Measurements from ENCODE around the gene ACIN1. TPM values are rescaled to one million over a fixed set of nuclear protein-coding genes. Genes with fewer than 3 reads are reported as not detected.

Gene ACIN1
- total RNA-seq, 1 experiment from 2014 or later: 69.7 TPM

DNA sequence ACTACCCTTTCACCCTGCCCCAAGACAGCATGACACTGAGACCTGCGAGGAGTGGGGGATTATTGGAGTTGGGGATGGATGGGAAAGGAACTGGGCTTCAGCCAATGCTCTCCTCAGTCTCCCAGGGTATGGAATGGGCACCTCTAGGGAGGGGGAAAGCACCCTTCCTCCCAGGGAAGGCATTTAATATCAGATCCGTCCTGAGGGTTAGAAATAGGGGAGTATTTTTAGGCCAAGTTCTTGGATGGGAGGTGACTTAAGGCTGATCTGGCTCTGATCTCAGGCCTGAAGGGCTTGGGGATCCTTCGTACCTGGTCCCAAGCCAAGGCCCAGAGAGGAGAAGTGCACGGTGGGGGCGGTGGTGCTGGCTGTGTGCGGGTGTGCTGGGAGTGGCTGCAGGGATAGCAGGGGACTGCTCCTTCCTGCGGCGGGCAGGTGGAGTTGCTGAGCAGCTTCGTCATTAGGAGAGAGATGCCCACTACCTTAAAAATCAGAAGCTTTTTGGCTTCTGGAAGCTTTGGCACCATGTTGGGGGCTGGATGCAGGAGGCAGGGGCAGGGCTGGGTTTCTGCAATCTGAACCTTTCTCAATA is 31.1 kb upstream of the ACIN1 start:
- no peak for DNase-seq (ENCODE audit: low read depth, low spot score)
- in situ Hi-C loops (cut with HindIII; ENCODE audit: low pct_unique_long_range_greater_than_20kb, low sequenced_read_pairs): no loop called here

DNA sequence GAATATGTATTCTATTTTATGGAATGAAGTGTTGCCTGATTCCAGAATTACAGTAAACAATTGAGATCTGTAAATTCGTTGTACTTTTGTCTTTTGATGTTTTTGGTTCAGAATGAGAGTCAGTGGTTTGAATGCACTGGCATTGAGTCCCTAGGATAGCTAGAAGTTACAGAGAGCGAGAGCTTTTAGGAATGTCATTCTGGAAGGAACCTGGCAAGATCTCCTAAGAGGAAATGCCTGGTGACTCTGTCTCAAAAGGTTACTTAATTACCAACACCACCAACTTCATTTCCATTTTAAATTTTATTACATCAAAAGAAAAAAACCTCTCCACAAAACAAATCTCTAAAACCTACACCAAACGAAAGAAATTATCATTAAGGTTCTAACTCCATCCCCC is 30.1 kb upstream of the ACIN1 start:
- DNase-seq (ENCODE audit: low read depth, low spot score): no peak
- in situ Hi-C loops (cut with HindIII; ENCODE audit: low pct_unique_long_range_greater_than_20kb, low sequenced_read_pairs): no loop called here

DNA sequence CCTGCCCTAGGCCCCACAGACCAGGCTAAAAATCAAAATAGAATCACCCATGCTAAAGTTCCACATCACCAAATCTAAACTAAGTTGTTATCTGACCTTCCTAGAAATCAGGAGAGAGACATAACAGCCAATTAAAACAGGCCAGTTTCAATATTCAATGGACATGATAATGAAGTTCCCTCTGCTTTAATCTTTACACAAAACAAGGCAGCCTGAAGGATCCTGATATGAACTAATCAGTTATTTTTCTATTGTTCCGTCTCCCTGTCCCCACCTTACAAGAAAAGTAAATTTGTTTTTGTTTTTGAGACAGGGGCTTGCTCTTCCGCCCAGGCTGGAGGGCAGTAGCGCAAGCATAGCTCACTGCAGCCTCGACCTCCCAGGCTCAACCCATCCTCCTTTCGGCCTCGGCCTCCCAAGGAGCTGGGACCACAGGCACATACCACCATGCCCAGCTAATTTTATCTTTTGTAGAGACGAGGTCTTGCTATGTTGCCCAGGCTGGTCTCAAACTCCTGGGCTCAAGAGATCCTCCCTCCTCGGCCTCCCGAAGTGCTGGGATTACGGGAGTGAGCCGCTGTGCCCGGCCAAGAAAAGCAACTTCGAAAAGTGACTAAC is 29.5 kb upstream of the ACIN1 start:
- no peak for DNase-seq (ENCODE audit: low read depth, low spot score)
- in situ Hi-C loops (cut with HindIII; ENCODE audit: low pct_unique_long_range_greater_than_20kb, low sequenced_read_pairs): no loop called here

DNA sequence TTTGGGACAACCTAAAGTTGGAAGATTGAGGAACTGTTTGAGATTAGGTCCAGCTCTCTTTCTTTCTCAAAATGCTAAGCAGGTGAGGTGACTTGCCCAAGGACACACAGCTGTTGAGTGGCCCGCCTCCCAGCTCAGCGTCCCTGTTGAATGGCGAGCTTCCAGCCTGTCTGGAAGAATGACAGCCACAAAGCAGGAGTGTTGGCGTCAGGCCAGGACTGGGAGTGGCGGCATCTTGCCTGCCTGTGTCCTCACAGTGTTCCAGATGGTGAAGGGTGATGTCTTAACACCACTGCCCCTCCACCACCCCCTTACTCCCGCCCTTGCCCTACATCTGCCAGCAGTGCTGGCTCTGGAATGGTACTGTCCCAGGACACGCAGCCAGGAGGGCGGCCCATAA is 28.5 kb upstream of the ACIN1 start:
- no peak for DNase-seq (ENCODE audit: low read depth, low spot score)
- in situ Hi-C loops (cut with HindIII; ENCODE audit: low pct_unique_long_range_greater_than_20kb, low sequenced_read_pairs): no loop called here

DNA sequence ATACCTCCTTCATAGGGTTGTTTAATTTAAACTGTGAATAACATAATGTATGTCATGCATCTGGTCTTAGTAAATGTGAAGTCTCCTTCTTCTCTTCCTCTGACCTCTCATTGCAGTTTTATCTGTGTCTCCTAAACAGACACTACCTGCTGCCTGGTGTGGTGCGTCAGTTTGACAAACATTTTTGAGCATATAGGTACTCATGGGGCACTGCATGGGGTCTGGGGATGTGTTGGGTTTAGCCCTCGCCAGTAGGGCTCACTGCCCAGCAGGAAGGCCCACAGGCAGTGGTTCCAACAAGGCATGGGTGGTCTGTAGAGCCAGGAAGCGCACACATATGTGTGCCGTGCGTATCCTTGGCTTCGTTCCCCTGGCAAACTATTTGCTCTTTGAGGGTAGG is 27.1 kb upstream of the ACIN1 start:
- in situ Hi-C loops (cut with HindIII; ENCODE audit: low pct_unique_long_range_greater_than_20kb, low sequenced_read_pairs): no loop called here
- no peak for DNase-seq (ENCODE audit: low read depth, low spot score)

DNA sequence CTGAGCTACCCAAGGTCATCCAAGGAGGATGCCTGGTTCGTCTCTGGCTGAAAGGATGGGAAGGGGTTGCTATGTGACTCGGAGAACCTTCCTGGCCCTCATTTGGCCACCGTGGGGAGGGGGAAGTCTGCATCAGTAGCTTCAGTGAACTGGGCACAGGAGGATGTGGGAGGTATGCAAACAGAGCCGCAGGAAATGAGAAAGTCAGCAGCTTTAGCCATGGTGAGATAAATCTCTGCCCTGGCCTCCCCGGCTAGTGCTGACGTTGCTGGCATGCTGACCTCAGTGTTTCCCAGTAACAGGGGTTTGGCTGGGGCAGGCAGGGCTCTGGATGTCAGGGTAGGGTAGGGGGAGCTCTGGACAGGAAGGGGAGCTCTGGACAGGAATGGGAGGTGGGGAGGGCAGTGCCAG is 26.4 kb upstream of the ACIN1 start:
- in situ Hi-C loops (cut with HindIII; ENCODE audit: low pct_unique_long_range_greater_than_20kb, low sequenced_read_pairs): no loop called here
- DNase-seq (ENCODE audit: low read depth, low spot score): no peak

DNA sequence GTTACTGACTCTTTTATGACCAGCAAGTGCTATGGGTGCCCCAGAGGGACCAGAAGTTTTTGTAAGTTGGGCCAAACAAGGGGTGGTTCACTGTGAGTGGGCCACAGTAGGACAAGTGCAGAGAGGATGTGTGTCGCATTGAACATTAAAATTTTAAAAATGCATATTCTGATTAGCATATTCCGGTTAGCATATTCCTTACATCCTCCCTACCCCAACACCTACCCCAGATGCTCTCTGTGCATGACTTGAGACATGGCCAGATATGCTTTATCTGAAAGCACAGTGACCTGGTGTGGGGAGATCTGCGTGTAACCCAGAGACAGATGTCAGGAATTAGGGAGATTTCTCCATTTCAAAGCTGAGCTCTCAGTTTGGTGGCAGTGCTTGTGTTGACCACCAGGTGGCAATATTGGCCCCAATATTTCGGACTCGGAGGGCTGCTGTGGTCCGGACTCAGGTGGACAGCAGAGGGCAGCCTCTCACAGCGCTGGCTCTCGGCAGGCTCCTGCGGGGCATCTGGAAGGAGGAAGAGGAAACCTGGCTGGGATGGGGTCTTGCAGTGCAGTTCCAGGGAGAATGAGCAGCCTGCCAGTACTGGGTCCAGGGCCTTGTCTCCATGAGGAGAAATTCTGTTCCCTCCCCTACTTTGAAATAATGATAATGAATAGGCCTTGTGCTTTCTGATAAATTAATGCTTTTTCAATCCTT is 25.8 kb upstream of the ACIN1 start:
- peak; percentile 88 for DNase-seq (ENCODE audit: low read depth, low spot score)
- in situ Hi-C loops (cut with HindIII; ENCODE audit: low pct_unique_long_range_greater_than_20kb, low sequenced_read_pairs): no loop called here

DNA sequence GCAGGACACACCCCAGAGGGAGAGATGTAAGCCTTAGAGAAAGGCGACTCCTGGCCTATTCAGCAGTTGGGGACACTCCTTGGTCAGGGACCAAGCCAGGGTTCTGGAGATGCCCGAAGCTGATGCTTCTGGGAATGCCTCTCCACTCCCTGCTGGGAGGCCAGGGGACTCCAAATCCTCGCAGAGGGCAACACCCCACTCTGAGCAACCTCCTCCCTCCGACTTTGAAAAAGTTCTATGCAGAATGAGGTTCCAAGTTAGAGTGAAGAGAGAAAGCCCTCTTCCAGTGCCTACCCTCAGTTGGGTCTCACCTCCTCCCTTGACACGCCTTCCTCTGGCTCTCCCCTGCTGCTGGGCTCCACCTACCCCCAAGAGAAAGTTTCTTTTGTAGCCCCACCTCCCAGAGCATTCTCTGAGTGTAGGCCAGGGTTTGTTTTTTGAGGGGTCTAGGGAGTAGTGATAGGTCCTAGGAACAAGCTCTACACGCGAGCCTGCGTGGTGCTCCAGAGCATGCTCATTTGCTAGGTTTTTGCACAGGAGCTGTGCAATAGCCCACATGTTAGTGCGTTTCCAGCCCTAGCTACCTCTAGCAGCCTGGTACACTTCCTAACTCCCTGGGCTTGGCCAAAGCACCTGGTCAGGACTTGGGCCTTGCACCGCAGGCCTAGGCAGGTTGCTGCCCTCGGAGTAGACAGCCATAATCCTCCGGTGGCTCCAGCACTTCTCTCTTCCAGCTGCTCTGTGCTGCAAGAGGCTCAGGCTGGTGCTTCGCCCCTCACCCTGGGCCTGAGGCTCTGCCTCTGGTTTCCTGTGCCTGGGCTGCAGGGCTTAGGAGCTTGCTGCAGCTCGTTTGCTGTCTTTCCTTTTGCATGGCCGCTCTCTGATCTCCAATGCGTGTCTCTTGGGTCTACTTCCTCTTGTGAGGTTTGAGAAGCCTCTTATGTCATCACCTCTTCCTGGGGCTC is 24.7 kb upstream of the ACIN1 start:
- in situ Hi-C loops (cut with HindIII; ENCODE audit: low pct_unique_long_range_greater_than_20kb, low sequenced_read_pairs): no loop called here
- DNase-seq (ENCODE audit: low read depth, low spot score): no peak

DNA sequence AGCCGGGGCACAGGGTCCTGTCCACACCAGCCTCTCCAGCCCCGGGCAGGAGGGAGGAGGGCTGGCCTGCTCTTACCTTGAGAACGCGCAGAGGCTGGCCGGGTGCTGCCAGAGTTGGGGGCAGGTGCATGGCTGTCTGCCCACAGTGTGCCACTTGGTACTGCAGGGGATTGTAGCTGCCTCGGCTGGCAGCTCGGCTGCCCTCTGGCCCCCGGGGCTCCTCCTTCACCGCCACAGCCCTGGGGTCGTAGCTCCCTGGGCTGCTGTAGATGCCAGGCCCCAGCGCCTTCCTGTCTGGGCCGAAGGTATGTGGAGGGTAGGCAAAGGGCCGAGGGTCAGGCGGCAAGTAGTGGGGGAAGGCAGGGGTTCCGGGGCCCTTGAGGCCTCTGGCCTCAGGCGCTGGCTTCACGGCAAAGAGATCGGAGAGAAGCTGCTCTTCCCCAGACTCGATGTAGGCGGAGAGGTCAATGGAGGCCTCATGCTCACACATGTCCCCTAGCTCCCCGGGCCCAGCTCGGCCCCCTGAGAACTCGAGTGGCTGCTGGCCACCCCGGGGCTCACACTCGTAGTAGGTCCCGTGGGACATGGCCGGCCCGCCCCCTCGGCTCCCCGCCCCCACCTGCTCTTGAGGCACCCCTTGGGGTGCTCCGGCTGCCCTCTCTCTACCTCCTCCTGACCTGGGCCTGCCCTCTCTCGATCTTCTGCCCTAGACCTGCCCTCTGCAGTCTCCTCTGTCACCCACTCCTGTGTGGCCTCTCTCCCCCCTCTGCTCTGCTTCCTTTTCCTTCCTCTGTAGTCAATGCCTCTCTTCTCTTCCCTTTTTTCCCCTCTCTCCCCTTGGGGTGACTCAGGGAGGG is 23.8 kb upstream of the ACIN1 start, which contains the start of gene CEBPE:
CEBPE (minus strand) TSS at position 750 of the 857 bp plus-strand sequence; CDS start at position 586, 164 bp downstream.
- DNase-seq (ENCODE audit: low read depth, low spot score): no peak
- in situ Hi-C loops (cut with HindIII; ENCODE audit: low pct_unique_long_range_greater_than_20kb, low sequenced_read_pairs): no loop called here

DNA sequence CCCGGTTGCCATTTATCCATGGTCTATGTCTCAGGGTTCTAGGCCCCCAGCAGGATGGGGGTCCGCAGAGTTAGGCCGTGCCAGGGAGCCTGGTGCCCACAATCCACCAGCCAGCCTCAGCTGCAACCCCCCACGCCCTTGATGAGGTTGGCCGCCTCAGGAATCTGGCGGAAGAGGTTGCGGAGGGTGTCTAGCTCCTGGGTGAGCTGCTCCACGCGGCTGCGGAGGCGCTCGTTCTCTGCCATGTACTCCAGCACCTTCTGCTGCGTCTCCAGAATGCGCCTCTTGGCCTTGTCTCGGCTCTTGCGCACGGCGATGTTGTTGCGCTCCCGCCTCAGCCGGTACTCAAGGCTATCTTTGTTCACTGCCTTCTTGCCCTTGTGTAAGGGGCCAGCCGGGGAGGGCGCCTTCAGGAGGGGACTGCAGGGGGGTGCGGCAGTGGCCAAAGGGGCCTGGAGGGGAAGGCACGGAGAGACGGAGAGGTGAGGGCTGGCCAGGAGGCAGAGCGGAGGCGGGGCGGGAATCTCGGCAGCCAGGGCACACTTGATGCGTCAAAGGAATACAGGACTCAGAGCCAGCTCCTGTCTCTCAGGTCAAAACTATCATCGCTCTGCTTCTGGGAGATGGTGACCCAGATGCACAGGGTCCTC is 22.6 kb upstream of the ACIN1 start:
- in situ Hi-C loops (cut with HindIII; ENCODE audit: low pct_unique_long_range_greater_than_20kb, low sequenced_read_pairs): no loop called here
- DNase-seq (ENCODE audit: low read depth, low spot score): no peak

DNA sequence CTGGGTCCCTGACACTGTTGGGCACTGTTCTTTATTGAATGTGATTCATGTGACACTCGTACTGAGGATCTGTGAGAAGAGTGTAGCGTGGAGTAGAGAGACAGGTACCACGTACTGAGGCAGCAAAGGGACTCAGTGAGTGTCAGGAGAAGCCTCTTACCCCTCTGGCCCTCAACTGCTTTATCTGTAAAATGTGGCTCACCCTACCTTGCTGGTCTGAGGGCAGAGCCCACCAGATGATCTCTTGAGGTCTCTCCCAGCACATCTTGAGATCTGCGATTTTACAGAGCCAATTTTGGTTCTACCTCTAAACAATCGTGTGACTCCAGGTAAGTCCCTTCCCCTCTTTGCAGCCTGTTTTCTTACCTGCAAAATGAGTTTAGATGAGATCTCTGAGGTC is 21.0 kb upstream of the ACIN1 start:
- no peak for DNase-seq (ENCODE audit: low read depth, low spot score)
- in situ Hi-C loops (cut with HindIII; ENCODE audit: low pct_unique_long_range_greater_than_20kb, low sequenced_read_pairs): no loop called here

DNA sequence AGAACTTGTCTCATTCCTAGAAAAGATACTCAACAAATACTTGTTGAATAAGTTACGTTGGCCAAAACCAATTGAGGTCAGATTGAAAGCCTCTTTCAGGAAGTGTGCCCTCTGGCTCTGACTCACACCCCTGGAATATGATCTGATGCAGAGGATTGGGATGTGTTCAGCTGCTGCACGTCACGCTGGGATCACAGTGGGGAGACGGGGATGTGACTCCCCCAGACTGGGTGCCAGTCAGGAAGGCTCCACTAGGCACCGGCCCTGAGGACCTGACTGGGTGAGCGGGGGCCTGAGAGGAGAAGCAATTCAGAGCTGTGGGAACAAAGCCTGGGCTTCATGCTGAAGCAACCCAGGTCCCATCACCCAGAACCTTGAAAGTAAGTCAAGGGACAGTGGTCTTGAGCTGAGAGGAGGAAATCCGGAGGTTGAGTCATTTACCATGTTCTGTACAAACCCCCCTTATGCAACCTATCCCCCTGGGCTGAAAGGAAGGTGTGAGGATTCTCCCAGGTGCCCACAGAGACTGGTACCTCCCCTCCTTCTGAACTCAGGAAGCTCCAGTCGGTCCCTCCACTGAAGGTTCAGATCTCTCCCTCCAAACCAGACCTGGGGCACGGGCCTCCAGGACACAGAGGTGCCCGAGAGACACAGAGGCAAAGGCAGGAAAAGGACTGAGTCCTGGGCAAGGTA is 20.2 kb upstream of the ACIN1 start:
- DNase-seq (ENCODE audit: low read depth, low spot score): peak; percentile 56
- in situ Hi-C loops (cut with HindIII; ENCODE audit: low pct_unique_long_range_greater_than_20kb, low sequenced_read_pairs): no loop called here

DNA sequence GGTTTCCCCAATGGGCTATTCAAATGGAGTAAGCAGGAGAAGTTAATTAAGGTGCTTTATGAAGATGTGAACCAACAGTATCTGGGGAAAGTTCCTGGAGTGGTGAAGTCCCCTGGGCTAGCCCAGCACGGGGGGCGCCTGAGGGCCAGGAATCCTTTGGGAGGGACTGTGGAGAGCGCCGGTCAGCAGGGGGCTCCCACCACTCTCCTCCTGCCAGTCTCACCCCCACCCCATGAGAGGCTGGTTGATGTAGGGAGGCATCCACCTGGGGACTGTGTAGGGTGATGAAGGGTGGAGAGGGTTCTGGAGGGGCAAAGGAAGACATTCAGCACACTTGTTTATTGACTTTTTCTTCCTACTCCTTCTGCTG is 19.7 kb upstream of the ACIN1 start:
- in situ Hi-C loops (cut with HindIII; ENCODE audit: low pct_unique_long_range_greater_than_20kb, low sequenced_read_pairs): no loop called here
- DNase-seq (ENCODE audit: low read depth, low spot score): no peak

DNA sequence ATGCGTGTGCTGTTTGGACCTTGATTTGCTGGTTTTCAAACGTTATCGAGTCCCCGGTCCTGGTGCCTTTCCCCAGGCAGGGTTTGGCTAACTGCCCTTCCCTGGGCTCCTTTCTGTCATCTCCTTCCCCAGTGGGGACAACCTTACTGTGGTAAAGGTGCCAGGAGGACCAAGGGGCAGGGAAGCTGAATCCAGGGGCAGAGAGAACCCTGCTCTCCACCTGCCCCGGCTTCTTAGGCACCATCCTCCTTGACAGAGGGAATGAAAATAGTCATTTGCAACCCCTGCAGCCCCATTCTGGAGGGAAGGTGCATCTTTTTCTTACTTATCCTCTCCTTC is 19.2 kb upstream of the ACIN1 start:
- DNase-seq (ENCODE audit: low read depth, low spot score): no peak
- in situ Hi-C loops (cut with HindIII; ENCODE audit: low pct_unique_long_range_greater_than_20kb, low sequenced_read_pairs): no loop called here

DNA sequence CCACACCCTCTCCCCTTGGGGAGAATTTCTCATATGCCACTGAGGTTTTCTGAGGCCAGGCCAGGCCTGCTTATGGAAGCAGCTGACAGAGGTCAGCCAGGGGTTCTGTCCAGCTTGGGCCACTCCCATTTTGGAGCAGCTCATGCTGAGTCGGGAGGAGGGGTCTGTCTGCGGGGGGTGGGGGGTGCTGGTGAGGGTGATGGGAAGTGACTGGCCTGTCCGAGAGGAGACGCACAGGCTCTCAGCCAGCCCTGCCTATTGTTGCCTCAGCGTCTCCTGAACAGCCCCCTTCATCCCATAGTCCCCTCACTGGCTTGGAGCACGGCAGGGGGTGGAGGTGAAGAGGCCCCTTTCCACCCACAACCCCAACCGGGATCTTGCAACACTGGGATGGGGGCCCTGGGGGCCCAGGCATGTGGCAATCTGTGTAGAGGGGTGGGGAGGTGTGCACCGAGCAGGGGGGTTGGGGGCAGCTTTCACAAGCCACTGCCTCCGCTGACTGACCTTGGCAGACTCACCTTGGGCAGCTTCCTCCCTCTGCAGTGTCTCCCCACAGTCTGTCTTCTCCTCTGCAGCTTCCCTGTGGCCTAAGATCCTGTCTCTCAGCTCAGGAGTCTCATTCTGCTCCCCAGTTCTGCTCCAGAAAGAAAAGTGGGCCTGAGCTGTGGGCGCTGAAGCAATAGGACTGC is 18.6 kb upstream of the ACIN1 start:
- in situ Hi-C loops (cut with HindIII; ENCODE audit: low pct_unique_long_range_greater_than_20kb, low sequenced_read_pairs): no loop called here
- no peak for DNase-seq (ENCODE audit: low read depth, low spot score)

All from SK-MEL-5 (cell line).